GM18519 (cell line): ENCODE results near the gene SLC44A1.

Source experiments
- ATAC-seq: cut with Tn5 transposase; IDR thresholded peaks from one replicate; pipeline ENCODE4 v1.9.1; 2021; ENCODE audit warnings: mild to moderate bottlenecking, moderate library complexity; ENCODE audit not compliant: unreplicated experiment, low FRiP score

Gene SLC44A1

DNA sequence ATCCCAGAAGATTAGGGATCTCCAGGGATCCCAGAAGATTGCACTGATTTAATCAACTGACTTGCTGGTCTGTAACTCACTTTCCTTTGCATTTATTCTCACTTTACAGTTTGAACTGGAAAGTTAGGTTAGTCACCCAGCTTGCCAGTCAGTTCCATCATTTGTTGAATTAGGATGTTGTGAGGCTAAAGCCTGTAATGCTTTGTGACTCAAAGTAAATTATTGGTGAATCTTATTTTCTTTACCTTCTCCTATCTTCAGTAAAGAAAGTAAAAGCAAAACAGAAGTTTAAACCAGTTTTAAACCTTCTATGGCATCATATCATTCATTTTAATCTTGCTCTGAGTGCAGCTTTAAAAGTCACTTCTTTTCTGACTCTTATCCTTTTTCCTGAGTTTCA lies 85.8 kb downstream of the SLC44A1 start:
- ATAC-seq = no peak

DNA sequence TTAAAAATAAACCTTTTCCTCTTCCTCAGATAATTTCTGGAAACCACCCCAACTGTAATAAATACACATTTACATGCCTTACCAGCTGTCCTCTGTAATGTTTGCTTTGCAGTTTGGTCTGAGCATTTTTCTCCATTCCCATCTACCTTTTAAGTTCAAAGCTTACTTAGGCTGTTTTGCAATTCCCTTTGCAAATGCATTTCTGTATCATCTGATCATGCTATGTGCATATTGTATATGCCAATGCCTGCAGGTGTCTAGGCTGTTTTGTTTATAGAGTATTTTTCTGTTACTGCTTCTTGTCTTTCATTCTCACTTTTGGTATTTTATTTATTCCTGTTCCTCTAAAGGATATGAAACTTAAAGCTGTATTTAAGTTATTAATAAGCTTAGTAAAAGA lies 86.3 kb downstream of the SLC44A1 start:
- no peak for ATAC-seq

DNA sequence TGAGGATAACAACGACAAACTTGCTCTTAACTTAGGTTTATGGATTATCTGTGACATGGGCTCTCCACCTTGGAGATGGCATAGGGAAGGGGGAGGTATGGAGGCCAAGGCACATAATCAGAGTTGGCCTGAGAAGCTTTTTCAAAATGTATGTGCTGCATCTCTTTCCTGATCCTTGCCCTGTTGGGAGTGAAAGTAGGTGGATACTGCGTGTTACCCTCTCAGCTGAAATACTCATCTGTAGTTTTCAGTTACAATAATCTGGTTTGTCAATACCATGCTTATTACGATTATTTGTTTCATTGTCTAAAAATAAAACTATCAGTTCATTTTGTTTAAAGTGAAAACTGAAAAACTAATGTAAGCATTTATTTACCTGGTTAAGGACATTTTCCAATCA lies 86.7 kb downstream of the SLC44A1 start:
- no peak for ATAC-seq

DNA sequence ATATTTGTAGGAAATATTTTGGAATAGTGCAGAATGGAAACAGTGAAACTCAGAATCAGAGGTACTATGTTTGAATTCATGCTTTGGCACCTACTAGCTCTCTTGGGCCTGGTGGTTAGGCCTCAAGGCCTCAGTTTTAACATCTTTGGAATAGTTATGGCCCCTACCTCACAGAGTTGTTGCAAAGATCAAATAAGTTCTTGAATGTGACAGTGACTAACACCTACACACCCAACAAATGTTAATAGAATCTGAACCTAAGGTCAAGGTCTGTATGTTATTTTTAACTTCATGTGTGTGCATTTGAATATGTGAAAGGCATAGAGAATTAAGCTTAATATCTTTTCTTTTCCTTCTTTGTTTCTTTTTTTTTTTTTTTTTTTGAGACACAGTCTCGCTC lies 87.3 kb downstream of the SLC44A1 start:
- no peak for ATAC-seq

DNA sequence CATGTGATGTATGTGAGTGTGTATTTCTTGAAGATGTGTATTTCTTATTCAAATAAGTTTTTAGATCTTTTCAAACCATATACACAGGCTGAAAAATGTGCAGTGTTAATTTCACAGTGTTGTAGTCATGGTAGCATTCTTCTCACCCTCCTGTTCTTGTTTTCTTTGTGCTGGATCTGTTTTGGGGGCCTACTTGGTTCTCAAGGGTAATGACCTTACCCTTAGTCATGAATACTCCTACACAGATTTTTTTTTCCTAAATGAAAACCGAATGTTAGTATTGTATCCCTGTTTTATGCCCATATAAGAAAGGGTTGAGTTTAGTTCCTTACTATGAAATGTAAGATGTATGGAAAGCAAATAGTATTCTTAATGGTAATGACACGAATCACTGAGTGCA lies 88.0 kb downstream of the SLC44A1 start:
- ATAC-seq = no peak

DNA sequence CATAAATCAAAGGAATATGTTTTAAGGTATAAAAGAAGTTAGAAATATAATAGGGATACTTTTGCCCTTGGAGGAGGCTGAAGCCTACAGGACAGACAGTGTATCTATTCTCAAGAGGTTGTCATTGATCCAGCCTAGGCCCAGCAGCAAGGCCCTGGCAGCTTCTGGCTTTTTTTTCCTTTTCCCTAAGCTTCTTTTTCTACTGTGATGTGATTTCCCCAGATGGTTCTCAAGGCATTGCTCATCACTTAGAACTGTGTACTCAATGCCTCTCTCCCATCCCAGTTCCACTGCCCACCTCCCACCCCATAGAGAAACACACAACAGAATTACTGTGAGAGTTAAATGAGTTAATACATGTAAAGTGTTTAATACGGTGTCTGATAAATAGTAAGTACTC lies 88.6 kb downstream of the SLC44A1 start:
- ATAC-seq = no peak

DNA sequence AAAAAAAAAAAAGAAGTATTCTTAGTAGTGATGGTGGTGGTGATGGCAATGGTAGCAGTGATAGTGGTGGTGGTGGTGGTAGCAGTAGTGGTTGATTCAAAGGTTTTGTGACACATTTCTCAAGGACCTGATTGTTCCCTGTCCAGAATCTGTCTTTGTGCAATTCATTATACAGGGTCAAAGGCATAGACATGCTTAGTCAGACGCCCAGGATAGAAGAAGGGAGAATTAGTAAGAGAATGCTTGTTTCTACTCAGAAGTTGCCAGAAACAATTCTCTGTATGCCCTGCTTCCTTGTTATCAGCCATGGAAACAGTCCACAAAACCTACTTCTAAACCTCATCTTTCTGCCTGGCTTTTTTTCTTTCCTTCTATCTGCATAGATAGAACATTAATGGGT lies 89.4 kb downstream of the SLC44A1 start:
- ATAC-seq = no peak

DNA sequence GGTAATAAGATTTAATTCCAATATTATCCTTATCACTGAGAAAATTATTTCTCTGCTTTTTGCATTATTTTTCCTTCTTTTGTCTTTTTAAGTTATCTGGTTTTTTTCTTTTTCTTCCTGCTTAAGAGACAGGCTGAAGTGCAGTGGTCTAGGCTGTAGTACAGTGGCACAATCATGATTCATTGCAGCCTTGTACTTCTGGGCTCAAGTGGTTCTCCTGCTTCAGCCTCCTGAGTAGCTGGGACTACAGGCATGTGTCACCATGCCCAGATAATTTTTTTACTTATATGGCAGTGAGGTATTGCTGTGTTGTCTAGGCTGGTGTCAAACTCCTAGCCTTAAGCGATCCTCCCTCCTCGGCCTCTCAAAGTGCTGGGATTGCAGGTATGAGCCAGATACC lies 93.9 kb downstream of the SLC44A1 start:
- ATAC-seq = no peak

DNA sequence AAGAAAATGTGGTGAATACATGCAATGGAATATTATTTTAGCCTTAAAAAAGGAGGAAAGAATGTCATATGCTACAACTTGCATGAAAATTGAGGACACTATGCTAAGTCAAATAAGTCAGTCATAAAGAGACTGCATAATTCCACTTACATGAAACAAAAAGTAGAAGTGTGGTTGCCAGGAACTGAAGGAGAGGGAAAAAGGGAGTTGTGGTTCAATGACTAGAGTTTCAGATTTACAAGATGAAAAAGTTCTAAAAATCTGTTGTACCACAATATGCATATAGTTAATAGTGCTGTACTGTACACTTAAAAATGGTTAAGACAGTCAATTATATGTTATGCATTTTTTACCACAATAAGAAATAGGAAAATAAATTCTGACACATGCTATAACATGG lies 95.4 kb downstream of the SLC44A1 start:
- no peak for ATAC-seq

DNA sequence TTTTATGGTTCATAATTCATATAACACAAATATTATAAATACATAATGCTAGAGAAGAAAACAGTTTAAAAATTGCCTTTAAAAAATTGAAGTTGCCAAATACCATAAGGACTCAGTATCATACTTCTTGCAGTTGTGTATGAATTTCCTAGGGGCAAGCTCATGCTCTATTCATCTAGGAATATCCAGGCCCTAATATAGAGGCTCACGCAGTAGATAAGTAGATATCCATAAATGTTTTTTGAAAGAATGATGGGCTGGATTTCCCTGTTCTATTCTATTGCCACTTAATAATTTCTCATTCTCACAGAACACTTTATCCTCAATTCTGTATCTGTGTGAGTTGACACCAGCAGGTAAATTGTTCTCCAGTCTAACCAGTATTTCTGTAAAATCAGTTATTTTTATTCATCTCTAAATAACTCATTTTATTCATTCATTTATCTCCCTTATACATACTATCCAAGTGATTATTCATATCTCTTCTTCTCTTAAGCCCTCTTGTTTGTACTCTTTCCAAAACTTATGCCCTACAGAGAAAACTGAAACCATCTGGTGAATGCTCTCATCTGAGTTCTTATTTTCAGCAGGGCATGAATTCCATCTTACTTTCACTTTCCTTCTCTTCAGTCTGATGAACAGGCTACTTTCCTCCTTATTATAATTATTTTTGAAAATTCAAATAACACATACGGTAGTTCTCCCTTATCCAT lies 97.1 kb downstream of the SLC44A1 start:
- no peak for ATAC-seq

DNA sequence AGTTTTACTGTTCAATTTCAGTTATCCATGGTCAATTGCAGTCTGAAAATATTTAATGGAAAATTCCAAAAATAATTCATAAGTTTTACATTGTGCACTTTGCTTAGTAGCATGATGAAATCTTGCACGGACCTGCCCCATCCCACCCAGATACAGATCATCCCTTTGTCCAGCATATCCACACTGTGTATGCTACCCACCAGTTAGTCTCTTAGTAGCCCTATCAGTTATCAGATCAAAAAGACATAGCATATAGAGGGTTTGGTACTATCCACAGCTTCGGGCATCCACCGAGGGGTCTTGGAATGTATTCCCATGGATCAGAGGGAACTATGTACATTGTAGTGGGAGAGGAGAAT lies 97.7 kb downstream of the SLC44A1 start:
- ATAC-seq = no peak

DNA sequence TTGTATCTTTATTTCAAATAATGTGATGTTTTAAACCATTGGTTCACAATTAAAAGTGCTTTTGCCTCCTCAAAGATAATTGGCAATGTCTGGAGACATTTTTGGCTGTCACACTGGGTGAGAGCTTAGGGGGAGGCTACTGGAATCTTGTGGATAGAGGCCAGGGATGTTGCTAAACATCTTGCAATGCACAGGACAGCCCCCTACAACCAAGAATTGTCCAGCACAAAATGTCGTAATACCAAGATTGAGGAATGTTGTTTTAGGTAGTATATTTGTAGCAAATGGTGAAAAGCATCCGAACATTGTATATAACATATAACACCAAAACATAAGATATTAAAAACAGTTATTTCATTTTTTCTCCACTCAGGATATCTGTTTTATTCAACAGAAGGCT lies 99.8 kb downstream of the SLC44A1 start:
- ATAC-seq = no peak

DNA sequence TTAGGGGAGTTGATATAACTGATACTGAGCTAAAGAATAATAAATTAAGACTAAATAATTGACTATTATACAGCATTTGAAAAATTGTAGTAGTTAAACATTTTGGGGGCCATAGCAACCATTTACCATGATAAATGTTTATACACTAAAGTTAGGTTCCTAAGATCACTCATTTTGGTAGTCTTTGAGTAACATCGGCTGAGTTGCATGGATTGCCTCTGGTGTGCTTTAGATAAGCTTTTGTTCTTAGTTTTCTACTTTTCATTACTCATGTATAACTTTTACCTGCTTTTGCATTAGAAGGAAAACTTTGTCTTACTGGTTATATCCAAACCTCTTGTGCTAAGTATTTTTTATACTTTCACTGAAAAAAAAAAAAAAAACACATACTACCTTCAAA lies 101.2 kb downstream of the SLC44A1 start:
- no peak for ATAC-seq

DNA sequence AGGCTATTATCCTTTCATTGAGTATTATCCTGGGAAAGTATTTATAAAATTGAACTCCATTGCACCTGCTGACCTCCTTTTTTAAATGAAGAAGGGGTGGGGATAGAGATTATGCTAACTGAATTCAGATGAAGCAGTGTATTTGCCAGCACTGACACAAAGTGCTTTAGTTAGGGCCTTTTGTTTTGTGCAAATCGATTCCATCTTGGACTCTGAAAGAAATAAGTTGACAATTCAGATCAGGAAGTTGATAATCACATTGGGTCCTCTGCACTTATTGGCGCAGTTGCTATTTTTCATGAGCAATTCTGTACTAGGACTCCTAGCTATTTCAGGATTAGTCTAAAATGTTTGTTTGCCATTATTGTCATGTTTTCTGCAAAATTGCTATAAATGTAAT lies 101.8 kb downstream of the SLC44A1 start:
- ATAC-seq = no peak

DNA sequence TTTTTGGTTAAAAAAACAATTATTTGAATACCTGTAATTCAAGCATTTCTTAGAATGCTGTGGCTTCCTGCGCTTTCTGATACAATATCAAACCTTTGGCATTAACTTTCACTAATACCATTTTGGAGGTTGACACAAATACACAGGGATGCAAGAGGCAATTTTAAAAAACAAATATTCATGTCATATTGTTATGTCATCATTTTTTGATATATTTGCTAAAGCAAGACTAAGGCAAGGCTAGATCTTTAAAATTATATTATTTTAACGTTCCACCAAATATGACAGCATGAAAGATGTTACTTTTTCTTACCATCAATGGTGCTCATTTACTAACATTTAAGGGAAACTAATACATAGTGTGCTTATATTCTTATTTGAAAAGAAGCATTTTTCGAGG lies 110.0 kb downstream of the SLC44A1 start:
- ATAC-seq = no peak

DNA sequence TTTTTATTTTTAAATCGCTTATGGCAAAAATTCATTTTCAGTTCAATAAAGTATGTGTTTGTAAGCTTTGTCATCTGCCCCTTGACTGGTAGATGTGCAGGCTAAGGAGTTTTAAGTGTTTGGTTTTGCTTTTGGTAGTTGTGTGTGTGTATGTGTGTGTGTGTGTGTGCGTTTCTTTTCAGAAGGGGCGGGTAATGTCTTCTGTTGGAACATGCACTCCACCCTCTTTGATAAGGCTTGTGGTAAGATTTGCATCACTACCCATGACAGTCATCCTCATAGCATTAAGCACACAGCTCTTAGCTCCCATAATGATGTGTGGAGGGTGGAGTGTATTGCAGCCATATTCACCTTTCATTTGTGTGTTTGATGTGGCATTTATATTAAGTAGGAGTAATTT lies 111.3 kb downstream of the SLC44A1 start:
- ATAC-seq = peak; percentile 60

DNA sequence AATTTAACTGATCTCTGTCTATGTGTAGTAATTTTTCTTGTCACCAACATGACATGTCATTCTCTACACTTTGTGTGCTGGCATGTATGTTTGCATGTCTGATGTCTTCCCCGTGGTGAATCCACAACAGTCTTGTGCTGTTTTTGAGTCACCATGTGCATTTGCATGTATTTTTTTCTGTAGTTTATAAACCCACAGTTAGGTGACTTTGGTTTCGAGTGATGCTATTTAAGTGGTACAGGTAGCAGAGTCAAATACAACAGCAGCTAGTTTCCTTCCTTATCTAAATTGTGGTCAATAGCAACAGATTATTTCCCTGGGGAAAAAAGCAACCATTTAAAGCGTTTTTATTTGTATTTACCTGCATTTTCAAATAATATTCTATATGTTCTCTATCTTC lies 113.5 kb downstream of the SLC44A1 start:
- ATAC-seq = peak; percentile 94

DNA sequence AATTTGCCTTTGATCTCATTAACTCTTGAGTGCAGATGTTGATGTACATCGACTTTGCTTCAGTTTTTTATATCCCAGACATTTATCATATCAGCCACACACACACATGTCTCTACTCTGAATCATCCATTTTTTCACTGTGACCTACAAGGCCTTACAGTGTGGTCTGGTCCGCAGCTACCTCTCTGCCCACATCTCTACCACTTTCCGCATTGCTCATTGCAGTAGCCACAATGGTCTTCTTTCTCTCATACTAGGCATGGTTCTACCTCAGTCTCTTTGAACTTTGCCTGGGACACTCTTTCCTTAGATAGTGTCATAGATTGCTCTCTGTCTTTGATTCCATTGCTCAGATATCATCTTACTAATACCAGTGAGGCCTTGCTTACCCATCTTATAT lies 115.4 kb downstream of the SLC44A1 start:
- no peak for ATAC-seq

DNA sequence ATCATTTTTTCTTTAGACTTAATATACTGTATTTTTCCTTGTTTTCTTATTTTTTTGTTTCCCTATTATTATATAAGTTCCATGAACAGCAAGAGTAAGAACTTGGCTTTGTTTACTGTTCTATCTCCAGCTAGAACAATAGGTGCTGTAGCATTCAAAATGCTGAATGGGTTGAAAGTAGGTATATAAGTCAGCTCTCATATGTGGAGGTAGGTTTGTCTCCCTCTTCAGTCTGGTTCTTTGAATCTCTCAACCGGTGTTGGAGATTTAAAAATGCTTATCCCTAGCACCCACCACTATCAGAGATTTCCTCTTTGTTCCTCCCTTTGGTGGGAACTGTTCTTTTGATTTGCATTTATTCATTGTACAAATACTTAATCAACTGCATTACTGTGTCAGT lies 115.9 kb downstream of the SLC44A1 start:
- ATAC-seq = no peak

DNA sequence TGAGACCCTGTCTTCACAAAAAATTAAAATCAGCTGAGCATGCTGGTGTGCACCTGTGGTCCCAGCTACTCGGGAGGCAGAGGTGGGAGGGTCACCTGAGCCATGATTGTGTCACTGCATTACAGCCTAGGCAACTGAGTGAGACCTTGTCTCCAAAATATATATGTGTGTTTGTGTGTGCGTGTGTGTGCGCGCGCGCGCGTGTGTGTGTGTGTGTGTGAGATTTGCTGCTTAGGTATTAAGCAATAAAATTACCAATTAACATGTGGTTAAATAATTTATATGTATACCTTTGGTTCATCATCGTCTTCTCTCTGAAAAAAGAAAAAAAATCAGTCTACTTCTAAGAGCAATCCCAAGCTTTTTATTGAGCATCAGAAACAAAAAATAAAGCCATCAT lies 117.4 kb downstream of the SLC44A1 start:
- no peak for ATAC-seq

DNA sequence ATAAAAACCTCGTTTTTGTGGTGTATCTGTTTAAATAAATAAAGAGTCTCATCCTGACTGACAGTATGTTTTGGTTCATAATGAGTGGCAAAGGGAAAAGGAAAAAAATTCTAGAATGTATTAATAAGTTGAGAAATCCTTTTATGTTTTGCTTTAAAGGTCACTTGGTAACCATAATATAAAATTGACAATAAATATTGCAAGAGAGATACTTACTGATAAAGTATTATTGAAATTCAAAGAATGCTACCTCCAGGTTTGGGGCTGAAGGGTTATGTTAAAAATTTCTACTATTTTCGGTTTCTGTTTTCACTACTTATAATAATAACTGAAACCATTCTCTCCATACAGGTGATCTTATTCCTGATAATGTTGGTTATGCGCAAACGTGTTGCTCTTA lies 118.0 kb downstream of the SLC44A1 start:
- no peak for ATAC-seq

DNA sequence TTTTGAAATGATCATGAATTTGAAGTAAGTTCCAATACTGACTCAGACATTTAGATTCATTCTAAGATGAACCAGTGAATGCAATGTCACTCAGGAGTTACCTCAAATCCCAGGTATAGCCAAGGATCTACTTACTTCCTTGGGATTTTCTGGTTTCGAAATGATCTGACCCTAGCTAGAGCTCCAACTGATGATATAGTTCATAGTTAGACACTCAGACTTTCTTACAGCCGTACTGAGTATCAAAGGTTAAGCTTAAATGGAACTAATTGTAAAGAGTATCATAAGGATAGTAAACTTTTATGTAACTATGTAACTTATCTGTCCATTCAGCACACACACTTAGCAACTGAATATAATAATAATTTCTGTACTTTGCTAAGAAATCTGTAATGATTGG lies 119.4 kb downstream of the SLC44A1 start:
- no peak for ATAC-seq

DNA sequence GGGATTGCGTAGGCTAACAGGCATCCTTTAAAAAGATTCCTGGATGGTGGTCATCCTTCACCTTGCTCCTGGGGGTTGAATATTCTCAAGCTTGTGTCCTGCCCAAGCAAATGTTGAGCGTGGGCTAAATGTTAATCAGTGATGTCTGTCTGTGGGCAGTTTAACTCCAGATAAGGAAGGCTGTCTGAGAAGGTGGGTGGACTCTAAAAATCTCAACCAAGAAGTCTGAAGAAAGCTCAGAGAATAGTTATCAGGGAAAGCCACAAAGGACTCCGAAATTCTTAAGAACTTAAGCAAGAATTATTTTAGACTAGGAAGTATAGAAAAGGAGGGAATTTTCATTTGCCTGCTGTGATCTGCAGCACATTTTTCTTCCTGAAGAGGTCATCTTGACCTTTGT lies 125.5 kb downstream of the SLC44A1 start:
- no peak for ATAC-seq
